Activated CD8-positive, alpha-beta memory T cell treated with anti-CD3 and anti-CD28 coated beads for 4 hours (primary cell): Measurements from ENCODE around the gene SUPT4H1.
A peak's percentile ranks its signal among the peaks of the same experiment; 100 is the strongest.

Source experiments
- DNase-seq, 2 donors: peaks; one replicate each; pipeline ENCODE4 v3.0.0-alpha.2; 2020; ENCODE audit warnings: low read depth in 2 of 2

The SUPT4H1 gene

GRCh38 chr17:58329810-58330537, 22.0 kb downstream of the SUPT4H1 start:
- no peak for DNase-seq

GRCh38 chr17:58329035-58329809, 22.8 kb downstream of the SUPT4H1 start:
- DNase-seq: peak in 1 of 2 donors; percentile 81

- peak in 1 of 2 donors; percentile 83 for DNase-seq
Observed at GRCh38 chr17:58328195-58329034, 23.6 kb downstream of the SUPT4H1 start, which contains the start of gene TSPOAP1. TSPOAP1 (minus strand) TSS chr17:58328795; CDS start chr17:58327920, 875 bp downstream.

- no peak for DNase-seq
Observed at GRCh38 chr17:58327363-58328194, 24.4 kb downstream of the SUPT4H1 start.

GRCh38 chr17:58326609-58327362, 25.2 kb downstream of the SUPT4H1 start:
- DNase-seq: no peak

GRCh38 chr17:58325976-58326468, 26.0 kb downstream of the SUPT4H1 start:
- DNase-seq: no peak

GRCh38 chr17:58325289-58325726, 26.7 kb downstream of the SUPT4H1 start:
- no peak for DNase-seq

- DNase-seq: no peak
Observed at GRCh38 chr17:58324409-58325288, 27.4 kb downstream of the SUPT4H1 start.

- no peak for DNase-seq
Observed at GRCh38 chr17:58324056-58324408, 28.0 kb downstream of the SUPT4H1 start.

- DNase-seq: no peak
Observed at GRCh38 chr17:58323366-58324055, 28.5 kb downstream of the SUPT4H1 start.

GRCh38 chr17:58322581-58323185, 29.3 kb downstream of the SUPT4H1 start:
- DNase-seq: no peak

- no peak for DNase-seq
Observed at GRCh38 chr17:58321571-58322525, 30.2 kb downstream of the SUPT4H1 start.

GRCh38 chr17:58320570-58321323, 31.3 kb downstream of the SUPT4H1 start:
- no peak for DNase-seq

- no peak for DNase-seq
Observed at GRCh38 chr17:58320163-58320558, 31.8 kb downstream of the SUPT4H1 start.

- no peak for DNase-seq
Observed at GRCh38 chr17:58319173-58320162, 32.5 kb downstream of the SUPT4H1 start.
